HG03354 (cell line): Measurements from ENCODE around the gene PC.

Experiments used
- ATAC-seq: cut with Tn5 transposase; IDR thresholded peaks from one replicate; pipeline ENCODE4 v1.9.1; 2021; ENCODE audit warnings: mild to moderate bottlenecking; ENCODE audit not compliant: unreplicated experiment, poor library complexity, severe bottlenecking

PC gene

GRCh38 chr11:66891851-66892660, 66.1 kb downstream of the PC start:
- ATAC-seq: peak; percentile 83

- ATAC-seq: no peak
These were observed 68.2 kb downstream of the PC start for GRCh38 chr11:66889960-66890359.

- ATAC-seq: no peak
These were observed 69.9 kb downstream of the PC start for GRCh38 chr11:66888282-66888681.

- no peak for ATAC-seq
These were observed 70.7 kb downstream of the PC start for GRCh38 chr11:66887526-66887925.

- no peak for ATAC-seq
These were observed 71.4 kb downstream of the PC start for GRCh38 chr11:66886671-66887221.

GRCh38 chr11:66885950-66886440, 72.2 kb downstream of the PC start:
- no peak for ATAC-seq

- no peak for ATAC-seq
These were observed 72.7 kb downstream of the PC start for GRCh38 chr11:66885469-66885868.

- no peak for ATAC-seq
These were observed 73.7 kb downstream of the PC start for GRCh38 chr11:66884443-66884842.

GRCh38 chr11:66883016-66883965, 74.9 kb downstream of the PC start:
- no peak for ATAC-seq

GRCh38 chr11:66882561-66883015, 75.6 kb downstream of the PC start:
- ATAC-seq: no peak

GRCh38 chr11:66881927-66882452, 76.2 kb downstream of the PC start:
- no peak for ATAC-seq

- ATAC-seq: no peak
These were observed 76.7 kb downstream of the PC start for GRCh38 chr11:66881451-66881835.

GRCh38 chr11:66880496-66881450, 77.4 kb downstream of the PC start:
- ATAC-seq: no peak

- no peak for ATAC-seq
These were observed 78.2 kb downstream of the PC start for GRCh38 chr11:66879999-66880398.

- ATAC-seq: no peak
These were observed 78.6 kb downstream of the PC start for GRCh38 chr11:66879583-66879982.

- ATAC-seq: no peak
These were observed 79.2 kb downstream of the PC start for GRCh38 chr11:66879000-66879399.

GRCh38 chr11:66878474-66878873, 79.7 kb downstream of the PC start:
- no peak for ATAC-seq

- ATAC-seq: no peak
These were observed 80.4 kb downstream of the PC start for GRCh38 chr11:66877588-66878385.
